Measurements from ENCODE around the gene MAN1A2.
"Not testable (repeated sequence)": the region's sequence is repeated elsewhere in the genome, so short reads cannot be mapped to it uniquely, and the experiment has no call there.

Gene MAN1A2

GRCh38 chr1:117555806-117556205, 188.6 kb downstream of the MAN1A2 start:
- Histone ChIP-seq H3K27ac (ENCODE audit: low read length) (no peak overlapping the region), H3K4me3 (ENCODE audit: low read depth in 1 of 2, low read length in 2 of 2) (no peak overlapping the region), H3K4me1 (ENCODE audit: insufficient read depth, low read length) (no peaks in the 10 kb centered on the region), H3K79me2 (ENCODE audit: insufficient read depth, low read length) (no peaks in the 10 kb centered on the region), H3K36me3 (ENCODE audit: insufficient read depth, low read length) (no peaks in the 10 kb centered on the region), H4K20me1 (ENCODE audit: insufficient read depth, low read length) (no peaks in the 10 kb centered on the region), H3K9me3 (ENCODE audit: insufficient read depth, low read length, severe bottlenecking) (peaks cover 4% of the 10 kb centered on the region), H3K4me2 (ENCODE audit: insufficient read depth, low read length) (no peak overlapping the region), H3K9ac (ENCODE audit: low read depth, low read length) (no peak overlapping the region), H2AFZ (ENCODE audit: low read depth, low read length) (no peak overlapping the region), H3K27me3 (ENCODE audit: insufficient read depth, low read length, poor library complexity) (no peaks in the 10 kb centered on the region)
- no peak for DNase-seq
- TF ChIP-seq CTCF (IDR thresholded peaks at IDR 0.05; ENCODE audit: borderline replicate concordance, extremely low read depth, low read length, poor library complexity, severe bottlenecking) (no peak), EZH2 (IDR thresholded peaks at IDR 0.05; ENCODE audit: borderline replicate concordance, low read depth, low read length, severe bottlenecking) (no peak)
- ATAC-seq (ENCODE audit: insufficient read depth, low read depth), result no peak

- H3K79me2 ChIP-seq (ENCODE audit: insufficient read depth, low read length), result no peaks in the 10 kb centered on the region
- DNase-seq, result no peak
- no peak overlapping the region for H3K4me2 ChIP-seq (ENCODE audit: insufficient read depth, low read length)
- no peak for ATAC-seq (ENCODE audit: insufficient read depth, low read depth)
- no peak overlapping the region for H3K27ac ChIP-seq (ENCODE audit: low read length)
- H4K20me1 ChIP-seq (ENCODE audit: insufficient read depth, low read length), result no peaks in the 10 kb centered on the region
- H3K4me1 ChIP-seq (ENCODE audit: insufficient read depth, low read length), result no peaks in the 10 kb centered on the region
- H3K9ac ChIP-seq (ENCODE audit: low read depth, low read length), result no peak overlapping the region
- H3K36me3 ChIP-seq (ENCODE audit: insufficient read depth, low read length), result no peaks in the 10 kb centered on the region
- no peaks in the 10 kb centered on the region for H3K27me3 ChIP-seq (ENCODE audit: insufficient read depth, low read length, poor library complexity)
- no peak overlapping the region for H3K4me3 ChIP-seq (ENCODE audit: low read depth in 1 of 2, low read length in 2 of 2)
- H2AFZ ChIP-seq (ENCODE audit: low read depth, low read length), result no peak overlapping the region
- TF ChIP-seq CTCF (IDR thresholded peaks at IDR 0.05; ENCODE audit: borderline replicate concordance, extremely low read depth, low read length, poor library complexity, severe bottlenecking) (no peak), EZH2 (IDR thresholded peaks at IDR 0.05; ENCODE audit: borderline replicate concordance, low read depth, low read length, severe bottlenecking) (no peak)
- H3K9me3 ChIP-seq (ENCODE audit: insufficient read depth, low read length, severe bottlenecking), result peaks cover 4% of the 10 kb centered on the region
Observed at GRCh38 chr1:117556341-117556740, 189.1 kb downstream of the MAN1A2 start.

- no peak for TF ChIP-seq EZH2 (IDR thresholded peaks at IDR 0.05; ENCODE audit: borderline replicate concordance, low read depth, low read length, severe bottlenecking)
- no peak for TF ChIP-seq CTCF (IDR thresholded peaks at IDR 0.05; ENCODE audit: borderline replicate concordance, extremely low read depth, low read length, poor library complexity, severe bottlenecking)
- H4K20me1 ChIP-seq (ENCODE audit: insufficient read depth, low read length), result no peaks in the 10 kb centered on the region
- no peaks in the 10 kb centered on the region for H3K36me3 ChIP-seq (ENCODE audit: insufficient read depth, low read length)
- no peak overlapping the region for H3K4me3 ChIP-seq (ENCODE audit: low read depth in 1 of 2, low read length in 2 of 2)
- H3K9ac ChIP-seq (ENCODE audit: low read depth, low read length), result no peak overlapping the region
- peaks cover 4% of the 10 kb centered on the region for H3K9me3 ChIP-seq (ENCODE audit: insufficient read depth, low read length, severe bottlenecking)
- H2AFZ ChIP-seq (ENCODE audit: low read depth, low read length), result no peak overlapping the region
- no peaks in the 10 kb centered on the region for H3K79me2 ChIP-seq (ENCODE audit: insufficient read depth, low read length)
- DNase-seq (no peak), ATAC-seq (ENCODE audit: insufficient read depth, low read depth) (no peak)
- no peaks in the 10 kb centered on the region for H3K27me3 ChIP-seq (ENCODE audit: insufficient read depth, low read length, poor library complexity)
- no peak overlapping the region for H3K4me2 ChIP-seq (ENCODE audit: insufficient read depth, low read length)
- H3K27ac ChIP-seq (ENCODE audit: low read length), result no peak overlapping the region
- H3K4me1 ChIP-seq (ENCODE audit: insufficient read depth, low read length), result no peaks in the 10 kb centered on the region
Observed at GRCh38 chr1:117556976-117557375, 189.7 kb downstream of the MAN1A2 start.

GRCh38 chr1:117558451-117558850, 191.2 kb downstream of the MAN1A2 start:
- not testable (repeated sequence) for H3K36me3 ChIP-seq (ENCODE audit: insufficient read depth, low read length); H3K4me3 ChIP-seq (ENCODE audit: low read depth in 1 of 2, low read length in 2 of 2); H3K9ac ChIP-seq (ENCODE audit: low read depth, low read length); H3K4me1 ChIP-seq (ENCODE audit: insufficient read depth, low read length); H4K20me1 ChIP-seq (ENCODE audit: insufficient read depth, low read length); H3K9me3 ChIP-seq (ENCODE audit: insufficient read depth, low read length, severe bottlenecking); H3K79me2 ChIP-seq (ENCODE audit: insufficient read depth, low read length); H3K27me3 ChIP-seq (ENCODE audit: insufficient read depth, low read length, poor library complexity); H2AFZ ChIP-seq (ENCODE audit: low read depth, low read length); ATAC-seq (ENCODE audit: insufficient read depth, low read depth); H3K4me2 ChIP-seq (ENCODE audit: insufficient read depth, low read length); H3K27ac ChIP-seq (ENCODE audit: low read length); DNase-seq

All from DND-41 (cell line).